Measurements from ENCODE around the gene TLE7. TPM values are rescaled to one million over a fixed set of nuclear protein-coding genes. Genes with fewer than 3 reads are reported as not detected.

The TLE7 gene
- total and polyA plus RNA-seq, 2 of the 8 experiments (the other 6 are each of a cell fraction or from before 2014, with no cell fraction given), result 0.03 TPM; not detected in 1

DNA sequence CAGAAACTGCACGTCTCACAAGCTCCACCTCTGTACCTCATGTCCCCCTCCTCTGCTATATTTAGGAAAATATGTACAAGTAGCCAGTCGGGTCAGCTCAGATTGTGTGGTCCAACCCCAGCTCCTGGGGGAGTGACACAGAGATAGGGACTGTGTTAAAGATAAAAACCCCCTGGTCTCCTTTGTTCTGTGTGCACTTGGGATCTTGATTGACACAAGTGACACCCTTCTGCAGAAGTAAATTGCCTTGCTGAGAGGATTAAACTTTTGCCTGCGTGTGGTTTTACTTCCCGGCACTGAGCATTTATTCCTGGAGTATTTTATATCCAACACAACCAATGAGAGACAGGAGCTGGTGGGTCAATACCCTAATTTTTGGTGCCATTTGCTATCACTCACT, 37.5 kb downstream of the TLE7 start (continued):
- TF ChIP-seq POLR2A (IDR thresholded peaks at IDR 0.05; ENCODE audit: control extremely low read depth in 1 of 2, low read depth in 2 of 2, low read length in 2 of 2) (no peak), JUN (IDR thresholded peaks at IDR 0.05; ENCODE audit: low read depth, low read length) (no peak), RXRA (IDR thresholded peaks at IDR 0.05; ENCODE audit: insufficient read depth, low read depth, low read length) (no peak)
